Measurements from ENCODE around the gene TMTC2.

Gene TMTC2

GRCh38 chr12:82686168-82687020 lies at the start of gene TMTC2:
Gene TMTC2 (plus strand): TSS chr12:82686906.
- DNase-seq (ENCODE audit: low read depth) = peak; percentile 87

DNA sequence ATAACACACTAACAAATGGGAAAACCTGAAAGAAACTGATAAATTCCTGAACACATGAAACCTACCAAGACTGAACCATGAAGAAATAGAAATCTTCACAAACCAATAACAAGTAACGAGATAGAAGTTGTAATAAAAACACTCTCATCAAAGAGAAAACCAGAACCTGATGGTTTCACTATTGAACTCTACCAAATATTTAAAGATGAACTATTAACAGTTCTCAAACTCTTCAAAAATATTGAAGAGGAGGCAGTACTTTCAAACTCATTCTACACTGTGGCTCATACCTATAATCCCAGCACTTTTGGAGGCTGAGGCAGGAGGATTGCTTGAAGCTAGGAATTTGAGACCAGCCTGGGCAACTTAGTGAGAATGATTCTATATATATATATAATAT lies 48.4 kb upstream of the TMTC2 start:
- no peak for DNase-seq (ENCODE audit: low read depth)

DNA sequence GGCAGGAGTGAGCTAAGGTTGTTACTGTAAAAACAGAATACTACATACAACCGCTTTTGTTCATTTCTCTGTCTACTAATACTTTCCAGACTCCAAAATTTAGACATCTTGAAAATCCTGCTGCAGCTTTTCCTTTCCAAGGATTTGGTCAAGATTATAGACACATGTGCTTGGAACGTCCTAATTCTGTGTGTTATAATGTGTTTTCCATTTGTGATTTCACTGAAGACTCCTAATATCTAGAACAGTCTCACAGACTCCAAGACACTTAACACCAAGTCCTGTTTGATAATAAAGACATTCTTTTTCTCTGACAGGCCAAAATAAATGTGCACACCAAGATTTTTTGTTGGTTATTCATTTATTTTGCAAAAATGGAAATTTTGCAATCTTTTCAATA lies 41.8 kb upstream of the TMTC2 start:
- no peak for DNase-seq (ENCODE audit: low read depth)

GRCh38 chr12:82645414-82645813 lies 41.3 kb upstream of the TMTC2 start:
- DNase-seq (ENCODE audit: low read depth) = no peak

DNA sequence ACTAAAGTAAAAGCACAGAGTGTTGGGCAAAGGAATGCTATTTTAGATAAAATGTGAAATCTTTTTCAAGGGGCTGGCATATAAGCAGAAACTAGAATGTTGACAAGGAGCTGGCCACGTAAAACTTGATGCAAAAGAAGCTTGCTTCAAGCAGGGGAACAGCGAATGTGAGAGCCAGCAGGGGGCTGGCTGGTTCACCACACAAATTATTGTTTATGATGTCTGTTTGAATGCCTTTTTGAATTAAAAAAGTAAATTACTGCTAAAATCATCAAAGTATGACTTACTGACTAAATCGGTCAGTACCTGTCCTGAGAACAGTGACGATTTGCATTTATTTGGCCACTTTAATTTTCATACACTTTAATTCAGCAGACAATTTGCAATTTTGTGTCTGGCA lies 38.9 kb upstream of the TMTC2 start:
- DNase-seq (ENCODE audit: low read depth) = no peak

GRCh38 chr12:82648259-82648909 lies 38.3 kb upstream of the TMTC2 start:
- DNase-seq (ENCODE audit: low read depth) = no peak

- no peak for DNase-seq (ENCODE audit: low read depth)
These were observed 35.9 kb upstream of the TMTC2 start for GRCh38 chr12:82650627-82651337.

- DNase-seq (ENCODE audit: low read depth) = no peak
These were observed 35.2 kb upstream of the TMTC2 start for GRCh38 chr12:82651489-82651888.

DNA sequence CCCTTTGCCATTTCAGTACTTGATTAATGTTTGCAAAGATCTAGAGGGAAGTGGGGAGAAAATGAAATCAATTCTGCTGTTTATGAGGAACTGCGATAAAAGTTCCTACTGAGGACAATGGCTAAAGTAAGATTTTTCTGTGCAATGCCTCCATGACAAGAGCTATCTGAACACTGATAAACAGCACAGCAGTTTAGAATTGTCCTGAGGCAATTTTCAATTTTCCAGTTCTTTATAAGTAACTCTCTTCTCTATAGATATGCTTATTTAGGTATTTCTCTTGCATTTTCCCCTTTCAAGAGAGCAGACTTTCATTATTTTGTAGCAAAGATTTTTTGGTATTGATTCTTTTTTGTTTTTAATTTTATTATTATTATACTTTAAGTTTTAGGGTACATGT lies 34.6 kb upstream of the TMTC2 start:
- DNase-seq (ENCODE audit: low read depth) = no peak

DNA sequence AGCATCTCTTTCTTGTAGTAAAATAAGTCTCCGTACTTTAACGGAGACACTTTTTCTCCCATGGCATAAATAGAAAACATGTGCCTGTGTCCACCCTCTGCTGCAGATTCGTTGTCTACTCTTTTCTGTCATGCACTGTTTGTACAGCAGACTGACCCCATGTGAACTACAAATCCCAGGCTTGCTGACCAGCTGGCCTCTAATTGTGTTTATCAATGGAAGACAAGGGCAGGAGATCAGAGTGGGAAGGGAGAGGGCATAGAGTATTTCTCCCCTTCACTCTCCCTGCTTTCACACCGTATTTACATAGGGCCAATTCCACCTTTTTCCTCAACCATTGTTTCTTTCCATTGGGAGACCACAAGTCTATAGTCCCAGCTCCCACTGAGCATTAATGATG lies 31.0 kb upstream of the TMTC2 start:
- no peak for DNase-seq (ENCODE audit: low read depth)

DNA sequence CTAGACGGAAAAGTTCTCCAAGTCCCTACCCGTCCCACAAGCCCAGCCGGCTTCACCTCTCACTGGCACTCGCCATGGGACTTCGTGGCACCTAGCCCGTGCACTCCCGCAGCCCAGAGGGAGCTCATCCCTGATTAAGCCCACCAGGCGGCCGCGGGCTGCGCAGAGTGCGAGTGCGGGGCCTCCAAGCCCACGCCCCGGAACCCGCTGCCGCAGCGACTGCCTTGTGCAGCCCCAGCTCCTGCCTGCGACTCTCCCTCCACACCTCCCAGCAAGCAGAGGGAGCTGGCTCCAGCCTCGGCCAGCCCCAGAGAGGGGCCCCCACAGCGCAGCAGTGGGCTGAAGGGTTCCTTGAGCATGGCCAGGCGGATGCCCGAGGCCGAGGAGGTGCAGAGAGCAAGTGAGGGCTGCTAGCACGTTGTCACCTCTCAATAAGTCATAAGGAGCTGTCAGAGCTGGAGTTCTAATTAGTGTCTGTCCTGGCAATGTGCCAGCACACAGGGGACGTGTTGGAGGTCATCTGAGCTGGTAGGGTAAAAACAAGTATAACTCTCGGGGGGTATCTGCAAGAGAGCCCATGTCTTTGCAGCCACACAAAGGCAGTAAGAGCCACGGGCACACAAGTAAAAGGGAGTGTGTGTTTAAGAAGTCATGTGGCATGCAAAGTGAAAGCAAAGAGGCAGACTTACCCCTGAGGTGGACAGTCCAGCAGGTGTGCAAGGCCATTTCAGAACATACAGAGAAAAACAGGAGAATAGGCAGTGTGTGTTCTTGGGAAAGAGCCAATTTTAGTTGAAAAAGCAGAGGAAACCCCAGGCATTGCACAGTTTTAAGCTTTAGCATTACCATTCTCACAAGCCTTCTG lies 27.1 kb upstream of the TMTC2 start:
- no peak for DNase-seq (ENCODE audit: low read depth)

DNA sequence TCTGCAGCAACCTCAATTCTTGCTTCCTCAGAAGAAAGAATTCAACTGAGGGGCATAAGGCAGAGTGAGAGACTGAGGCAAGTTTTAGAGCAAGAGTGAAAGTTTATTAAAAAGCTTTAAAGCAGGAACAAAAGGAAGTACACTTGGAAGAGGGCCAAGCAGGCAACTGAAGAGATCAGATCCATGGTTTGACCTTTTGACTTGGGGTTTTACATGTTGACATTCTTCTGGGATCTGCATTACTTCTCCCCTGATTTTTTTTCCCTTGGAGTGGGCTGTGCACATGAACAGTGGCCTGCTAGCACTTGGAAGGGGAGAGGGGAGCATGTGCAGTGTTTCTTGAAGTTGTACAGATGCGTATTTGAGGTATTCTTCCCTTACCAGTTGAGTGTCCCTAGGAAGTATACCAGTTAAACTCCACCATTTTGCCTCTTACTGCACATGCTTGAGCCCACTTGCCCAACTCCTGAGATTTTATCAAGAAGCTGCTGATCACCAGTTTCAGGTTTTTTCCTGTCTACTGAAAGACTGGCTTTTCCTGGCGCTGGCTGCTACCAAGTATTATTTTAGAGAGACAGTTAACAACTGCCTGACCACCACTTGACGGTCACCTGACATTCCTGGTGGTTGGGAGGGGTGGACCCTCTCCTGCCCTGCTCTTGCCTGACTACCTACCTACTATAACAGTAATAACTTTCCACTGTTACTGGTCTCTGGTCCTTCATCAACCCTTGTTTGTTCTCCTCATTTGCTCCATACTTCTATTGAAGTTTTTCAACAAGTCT lies 26.0 kb upstream of the TMTC2 start:
- no peak for DNase-seq (ENCODE audit: low read depth)

DNA sequence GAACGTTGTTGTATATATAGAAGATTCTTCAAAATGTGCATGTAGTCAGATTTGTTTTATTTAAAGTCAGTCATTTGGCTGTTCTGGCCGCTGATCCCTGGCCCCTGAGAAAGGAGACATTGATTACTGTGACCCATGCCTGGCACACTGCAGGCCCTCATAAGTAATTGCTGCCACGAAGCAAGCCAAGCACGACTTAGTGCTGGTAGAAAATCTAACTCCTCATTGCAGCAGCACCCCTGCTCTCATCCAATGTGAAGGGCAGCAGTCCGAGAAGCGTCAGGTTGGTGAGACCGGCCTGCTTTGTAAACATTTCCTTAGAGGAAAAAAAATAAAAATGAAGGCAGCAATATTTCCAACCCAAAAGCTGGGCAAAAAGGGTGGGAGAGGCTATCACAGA lies 22.8 kb upstream of the TMTC2 start:
- no peak for DNase-seq (ENCODE audit: low read depth)

DNA sequence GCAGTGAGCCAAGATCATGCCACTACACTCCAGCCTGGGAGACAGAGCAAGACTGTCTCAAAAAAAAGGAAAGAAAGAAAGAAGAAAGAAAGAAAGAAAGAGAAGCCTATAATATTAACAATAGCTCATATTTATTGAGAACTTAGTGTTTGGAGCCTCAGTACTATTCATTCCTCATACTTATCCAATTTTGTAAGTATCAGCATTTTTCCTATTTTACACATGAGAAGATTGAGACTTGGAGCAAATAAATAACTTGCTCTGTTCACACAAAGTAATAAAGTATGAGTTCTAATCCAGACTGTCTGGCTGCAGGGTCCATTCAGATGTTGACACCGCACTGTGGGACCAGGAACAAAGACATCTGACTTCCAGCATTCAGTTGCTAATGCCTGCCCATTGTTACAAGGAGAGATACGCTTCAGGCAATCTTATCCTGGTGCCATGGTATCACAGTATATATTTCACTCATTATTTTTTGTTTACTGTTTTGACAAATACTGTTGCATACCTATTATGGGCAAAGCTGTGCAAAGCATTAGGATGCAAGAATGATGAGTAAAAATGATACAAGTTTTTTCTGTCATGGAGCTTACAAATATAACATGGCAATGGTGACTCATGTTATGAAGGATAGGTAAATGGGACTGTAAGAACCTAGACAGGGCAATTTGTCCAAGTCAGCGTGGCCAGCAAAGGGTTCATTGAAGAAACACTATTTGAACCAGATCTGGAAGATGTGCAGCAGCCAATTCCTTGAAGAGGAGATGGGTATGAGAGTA lies 21.4 kb upstream of the TMTC2 start:
- DNase-seq (ENCODE audit: low read depth) = no peak

DNA sequence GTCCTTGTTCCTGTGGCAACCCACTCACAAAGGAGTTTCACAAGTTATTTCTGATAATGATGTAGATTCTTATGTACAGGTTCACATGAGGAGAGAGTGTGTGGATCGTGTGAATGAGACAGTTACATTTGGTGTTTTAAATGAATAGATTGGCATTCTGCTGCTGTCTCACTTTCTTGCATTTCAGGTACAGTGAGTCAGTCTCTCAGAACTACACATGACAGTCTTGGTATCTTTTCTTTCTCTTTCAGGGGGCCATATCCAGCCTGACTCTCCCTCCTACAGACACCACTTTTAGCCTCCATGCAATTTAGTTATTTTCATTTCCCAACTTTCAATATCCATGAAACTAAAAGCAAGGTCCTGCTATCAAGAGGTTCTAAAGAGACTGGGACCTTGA lies 19.9 kb upstream of the TMTC2 start:
- DNase-seq (ENCODE audit: low read depth) = no peak

- DNase-seq (ENCODE audit: low read depth) = no peak
These were observed 15.0 kb upstream of the TMTC2 start for GRCh38 chr12:82671673-82672195.

- DNase-seq (ENCODE audit: low read depth) = no peak
These were observed 13.8 kb upstream of the TMTC2 start for GRCh38 chr12:82672811-82673495.

DNA sequence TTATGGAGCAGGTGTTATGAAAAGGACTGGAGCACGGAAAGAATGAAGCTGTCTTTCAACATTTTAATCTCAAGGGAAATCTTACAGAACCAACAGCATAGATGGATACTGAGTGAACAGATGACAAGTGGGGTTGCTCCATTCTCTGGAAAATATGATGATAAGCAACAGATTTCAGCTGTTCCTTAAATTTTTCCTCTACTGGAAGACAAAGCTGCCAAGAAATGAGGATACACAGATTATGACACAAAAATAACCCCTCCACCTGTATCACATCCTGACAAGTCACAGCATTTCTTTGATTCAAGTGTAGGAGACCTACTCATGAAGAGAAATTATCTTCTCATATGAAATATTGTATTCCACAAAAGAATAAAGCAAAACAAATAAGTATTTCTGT lies 13.0 kb upstream of the TMTC2 start:
- no peak for DNase-seq (ENCODE audit: low read depth)

- no peak for DNase-seq (ENCODE audit: low read depth)
These were observed 11.5 kb upstream of the TMTC2 start for GRCh38 chr12:82675246-82675645.

GRCh38 chr12:82682326-82682725 lies 4.4 kb upstream of the TMTC2 start:
- DNase-seq (ENCODE audit: low read depth) = no peak

Data from EH (cell line).